HPDE6-E6E7 (cell line): ENCODE results near the gene KCNAB1.

Source experiments
- DNase-seq: peaks from one replicate; pipeline ENCODE4 v3.0.0; 2011; ENCODE audit warnings: missing footprints; ENCODE audit errors: extremely low spot score

KCNAB1 gene

DNA sequence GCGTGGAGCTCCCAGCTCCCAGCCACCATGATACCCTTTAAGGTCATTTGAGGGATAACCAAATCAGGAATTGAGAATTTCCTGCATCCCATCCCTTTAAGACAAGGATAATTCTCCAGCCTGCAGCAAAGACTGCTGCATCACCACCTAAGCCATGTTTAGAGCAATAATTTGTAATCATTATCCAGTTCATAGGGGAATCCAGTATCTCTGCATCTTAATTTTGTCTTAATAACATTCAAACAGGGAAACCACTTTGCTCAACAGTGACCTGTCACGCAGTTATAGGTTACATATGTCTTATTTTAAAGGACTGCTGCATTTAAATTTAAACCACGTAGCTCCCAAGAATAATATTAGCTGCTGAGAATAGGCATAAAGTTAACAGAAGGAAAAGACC is 246.2 kb downstream of the KCNAB1 start:
- no peak for DNase-seq

DNA sequence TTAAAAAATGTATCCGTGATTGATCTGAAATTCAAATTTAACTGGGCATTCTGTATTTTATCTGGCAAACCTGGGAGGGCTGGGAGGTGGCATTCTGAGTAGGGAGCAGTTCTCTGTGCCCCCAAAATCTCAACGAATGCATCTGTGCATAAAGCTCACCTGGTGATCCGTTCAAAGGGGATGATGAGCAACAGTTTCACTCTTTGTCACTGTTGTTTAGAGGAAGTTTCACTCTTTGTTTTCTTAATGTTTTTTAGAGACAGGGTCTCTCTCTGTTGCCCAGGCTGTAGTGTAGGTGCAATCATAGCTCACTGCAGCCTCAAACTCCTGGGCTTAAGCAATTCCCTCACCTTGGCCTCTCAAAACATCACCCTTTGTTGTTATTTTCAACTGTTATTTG is 247.8 kb downstream of the KCNAB1 start:
- DNase-seq: no peak

DNA sequence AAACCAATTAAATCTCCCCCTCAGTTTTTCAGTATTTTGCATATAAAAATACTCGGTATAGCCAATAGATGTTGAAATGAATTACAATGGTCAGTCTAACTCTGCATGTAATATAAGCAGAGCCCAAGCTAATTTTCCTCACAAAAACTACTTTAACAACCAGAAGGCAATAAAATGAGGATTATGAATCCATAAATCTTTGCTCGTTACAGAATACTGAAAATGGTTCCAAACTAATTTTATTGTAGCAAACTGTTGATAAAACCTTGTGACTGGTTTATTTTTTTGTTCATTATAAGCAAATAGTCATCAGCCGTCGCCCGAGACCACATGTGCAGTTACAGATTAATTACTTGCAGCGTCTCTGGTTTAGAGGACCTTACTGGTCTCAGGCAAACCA is 251.3 kb downstream of the KCNAB1 start:
- DNase-seq: no peak

DNA sequence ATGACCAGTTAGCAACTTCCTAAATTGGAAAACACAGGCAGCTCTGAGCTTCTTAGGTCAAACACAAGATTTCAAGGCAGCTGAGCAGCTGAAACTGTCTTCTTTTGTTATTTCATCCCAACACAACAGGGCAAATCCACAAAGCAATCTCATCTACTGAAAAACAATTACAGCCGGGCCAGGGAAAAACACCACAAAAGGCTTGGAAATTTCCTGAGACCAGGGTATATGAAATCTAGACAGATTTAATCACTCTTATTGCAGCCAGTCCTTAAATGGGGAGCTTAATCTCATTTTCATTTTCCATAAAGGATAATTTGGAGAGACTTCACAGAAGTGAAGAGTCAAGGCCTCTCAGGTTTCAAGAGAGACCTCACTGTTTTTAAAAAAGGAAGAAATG is 252.7 kb downstream of the KCNAB1 start:
- no peak for DNase-seq

DNA sequence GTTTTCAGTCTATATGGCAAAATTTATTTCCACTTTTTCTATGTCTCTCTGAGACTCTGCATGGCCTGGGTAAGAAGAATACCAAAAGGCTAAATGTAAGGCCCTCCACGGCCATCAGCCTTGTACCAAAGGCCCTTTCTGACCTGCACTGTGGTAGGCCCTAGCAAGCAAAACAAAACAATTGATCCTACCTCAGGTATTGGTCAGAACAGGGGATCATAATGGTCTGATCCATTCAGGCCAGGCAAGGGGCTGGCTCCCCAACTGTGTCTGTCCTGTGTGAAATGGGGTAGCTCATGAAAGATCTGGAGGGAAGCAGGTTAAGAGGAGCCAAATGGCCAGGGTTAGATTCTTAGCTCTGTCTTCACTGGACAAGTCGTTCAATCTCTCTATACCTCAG is 253.3 kb downstream of the KCNAB1 start:
- no peak for DNase-seq

DNA sequence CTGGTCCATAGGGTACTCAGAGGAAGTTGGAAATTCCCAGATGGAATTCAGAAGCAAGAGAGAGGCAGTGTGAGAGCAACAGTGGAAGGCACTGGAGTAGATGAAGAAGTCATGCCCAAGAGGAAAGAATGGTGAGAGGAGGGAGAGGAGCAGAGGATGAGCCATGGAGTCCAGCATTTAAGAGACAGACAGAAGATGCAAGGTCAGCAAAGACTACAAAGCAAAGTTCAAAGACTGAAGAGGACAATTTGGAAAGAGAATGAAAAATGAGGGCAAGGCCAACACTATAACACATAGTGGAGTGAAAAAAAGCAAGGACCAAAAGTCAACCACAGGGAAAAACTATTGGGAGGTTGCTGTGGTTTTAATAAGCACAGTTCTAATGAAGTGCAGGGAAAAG is 255.8 kb downstream of the KCNAB1 start:
- DNase-seq: no peak

DNA sequence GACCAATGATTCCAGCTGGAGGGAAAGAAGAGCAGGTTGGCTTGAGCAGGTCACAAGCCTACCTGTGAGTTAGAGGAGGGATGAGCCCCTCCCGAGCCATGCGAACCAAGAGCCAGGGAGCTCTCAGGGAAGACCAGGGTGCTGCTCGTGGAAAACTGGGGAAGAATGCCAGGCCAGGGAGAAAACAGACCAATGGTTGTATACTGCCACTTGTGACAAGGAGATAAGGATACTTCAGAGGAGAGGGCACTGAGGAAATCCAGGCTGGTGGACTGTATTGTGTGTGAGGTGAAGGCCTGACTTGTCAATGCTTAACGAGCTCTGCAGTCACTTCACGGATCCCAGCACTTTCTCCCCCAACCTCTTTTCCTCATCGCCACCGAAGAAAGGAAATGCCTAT is 256.9 kb downstream of the KCNAB1 start:
- DNase-seq: no peak

DNA sequence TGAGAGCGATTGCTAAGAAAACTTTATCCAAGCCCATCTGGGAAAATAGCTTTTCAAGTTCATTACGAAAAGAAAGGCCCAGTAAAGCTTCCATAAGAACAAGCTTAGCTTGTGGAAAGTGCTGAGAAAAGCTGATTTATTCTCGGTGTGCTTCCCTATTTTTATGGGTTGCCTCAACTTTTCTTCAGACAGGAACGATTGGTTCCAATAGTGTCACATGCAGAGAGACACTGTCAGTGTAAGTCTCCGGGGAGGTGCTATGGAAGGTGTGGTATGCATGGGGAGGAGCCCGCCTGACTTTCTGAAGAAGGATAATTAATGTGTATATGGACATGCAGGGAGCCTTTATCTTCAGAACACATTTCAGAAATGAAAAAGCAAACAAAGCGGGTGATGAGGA is 257.3 kb downstream of the KCNAB1 start:
- no peak for DNase-seq

DNA sequence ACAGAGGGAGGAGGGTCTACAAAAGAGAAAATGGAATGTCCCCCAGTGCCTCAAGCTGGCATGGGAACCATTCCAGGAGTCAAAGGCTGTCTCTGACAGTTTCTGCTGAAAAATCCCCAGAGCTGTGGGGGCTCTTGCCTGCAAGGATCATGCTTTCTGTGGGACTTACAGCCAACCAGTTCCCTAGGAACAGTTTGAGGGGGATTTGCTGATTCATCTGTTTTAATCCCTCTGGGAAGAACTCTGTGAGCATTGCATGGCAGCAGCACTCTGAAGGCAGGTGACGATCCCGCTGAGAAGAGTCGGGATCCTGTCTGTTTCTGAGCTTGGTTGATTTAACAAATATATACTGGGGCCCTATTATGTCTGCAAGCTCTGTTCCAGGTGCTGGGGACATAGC is 258.5 kb downstream of the KCNAB1 start:
- no peak for DNase-seq

DNA sequence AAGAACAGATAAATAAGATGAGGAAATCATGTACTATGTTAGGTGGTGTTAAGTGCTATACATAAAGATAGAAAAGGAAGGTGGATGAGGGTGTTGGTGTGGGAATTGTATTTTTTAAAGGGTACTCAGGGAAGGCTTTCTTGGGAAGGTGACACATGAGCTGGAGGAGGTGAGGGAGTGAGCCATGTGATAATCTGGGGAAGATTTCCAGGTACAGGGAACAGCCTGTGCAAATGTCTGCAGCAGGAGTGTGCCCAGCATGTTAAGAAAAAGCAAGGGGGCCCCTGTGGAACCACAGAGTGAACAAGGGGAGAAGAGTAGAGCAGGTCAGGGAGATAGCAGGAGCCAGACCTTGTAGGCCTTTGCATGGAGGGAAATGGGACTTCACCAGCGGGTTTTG is 258.9 kb downstream of the KCNAB1 start:
- no peak for DNase-seq

DNA sequence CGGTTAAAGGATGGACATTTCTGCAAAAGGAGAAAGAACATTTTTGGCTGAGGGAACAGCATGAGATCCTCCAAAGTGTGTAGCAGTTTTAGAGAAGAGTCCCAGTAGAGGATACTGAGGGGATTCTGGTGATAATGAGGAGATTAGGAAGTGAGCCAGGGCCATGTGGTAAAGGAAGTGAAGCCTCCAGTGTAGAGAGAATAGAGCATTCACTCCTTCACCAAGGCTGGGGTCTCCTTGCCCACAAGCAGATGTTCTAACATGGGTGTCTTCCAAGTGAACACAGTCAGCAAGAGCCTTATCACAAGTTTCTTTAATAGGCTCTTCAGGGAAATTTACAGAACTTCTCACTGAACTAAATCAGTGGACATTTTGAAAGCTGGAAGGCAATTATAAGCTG is 260.9 kb downstream of the KCNAB1 start:
- DNase-seq: no peak

DNA sequence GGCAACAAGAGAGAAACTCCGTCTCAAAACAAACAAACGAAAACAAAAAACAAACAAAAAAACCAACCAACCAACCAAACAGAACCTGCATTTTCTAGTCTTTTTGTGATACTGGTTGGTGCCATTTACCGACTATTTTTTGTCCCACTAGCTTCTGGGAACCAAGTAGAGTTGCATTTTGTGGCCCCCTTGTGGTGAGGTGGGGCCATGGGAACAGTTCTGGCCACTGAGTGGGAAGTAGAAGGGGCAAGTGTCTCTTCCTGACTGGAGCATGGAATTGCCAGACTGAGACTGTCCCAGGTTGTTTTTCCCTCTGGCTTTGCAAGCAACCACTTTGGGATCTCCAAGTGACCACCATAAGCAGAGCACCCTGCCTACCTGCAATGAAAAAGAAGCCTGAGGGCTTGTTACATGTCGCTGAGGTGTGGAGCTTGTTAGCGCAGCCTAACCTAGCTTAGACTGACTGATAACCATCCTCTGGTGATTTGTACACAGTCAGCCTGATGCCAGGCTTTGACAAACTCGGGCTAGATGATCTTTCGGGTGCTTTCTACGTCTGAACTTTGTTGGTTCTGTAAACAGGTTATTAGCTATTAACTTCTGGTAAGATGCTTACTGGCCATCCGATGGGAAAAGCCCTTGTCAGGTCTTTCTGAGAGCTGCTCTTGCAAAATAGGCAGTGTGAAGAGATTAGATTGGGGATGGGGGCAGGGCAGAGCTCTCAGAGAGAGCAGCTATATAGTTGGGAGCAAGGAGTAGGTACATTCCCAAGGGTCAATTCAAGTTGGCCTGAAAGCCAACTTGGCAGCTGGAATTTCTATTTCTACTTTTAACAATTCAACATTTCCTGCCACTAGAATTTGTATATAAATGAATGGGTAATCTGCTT is 262.3 kb downstream of the KCNAB1 start:
- peak; percentile 42 for DNase-seq

DNA sequence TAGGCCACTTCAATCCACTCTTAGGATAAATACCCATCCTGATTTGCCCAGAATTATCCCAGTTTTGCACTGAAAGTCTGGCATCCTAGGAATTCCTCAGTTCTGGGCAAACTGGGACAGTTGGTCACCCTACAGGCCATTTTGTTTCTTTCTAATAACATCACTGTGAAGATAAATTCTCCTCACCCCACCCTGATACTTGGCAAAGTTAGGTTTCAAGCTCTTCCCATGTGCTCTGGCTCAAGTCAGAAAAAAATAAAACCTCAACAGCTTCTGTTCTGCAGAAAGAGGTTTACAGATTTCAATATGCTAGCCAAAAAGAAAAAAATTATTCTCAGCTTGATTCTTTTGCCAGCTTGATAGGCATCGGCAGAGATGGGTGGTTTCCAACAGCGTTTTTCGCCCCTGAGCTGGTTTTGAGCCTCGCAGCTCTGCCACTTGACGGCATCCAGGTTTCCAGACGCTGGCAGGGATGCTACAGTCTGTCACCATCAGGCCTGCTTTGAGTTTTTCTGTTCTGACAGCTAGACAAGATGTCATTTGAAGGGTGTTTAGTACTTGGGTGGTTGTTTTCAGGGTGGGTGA is 263.2 kb downstream of the KCNAB1 start:
- no peak for DNase-seq

DNA sequence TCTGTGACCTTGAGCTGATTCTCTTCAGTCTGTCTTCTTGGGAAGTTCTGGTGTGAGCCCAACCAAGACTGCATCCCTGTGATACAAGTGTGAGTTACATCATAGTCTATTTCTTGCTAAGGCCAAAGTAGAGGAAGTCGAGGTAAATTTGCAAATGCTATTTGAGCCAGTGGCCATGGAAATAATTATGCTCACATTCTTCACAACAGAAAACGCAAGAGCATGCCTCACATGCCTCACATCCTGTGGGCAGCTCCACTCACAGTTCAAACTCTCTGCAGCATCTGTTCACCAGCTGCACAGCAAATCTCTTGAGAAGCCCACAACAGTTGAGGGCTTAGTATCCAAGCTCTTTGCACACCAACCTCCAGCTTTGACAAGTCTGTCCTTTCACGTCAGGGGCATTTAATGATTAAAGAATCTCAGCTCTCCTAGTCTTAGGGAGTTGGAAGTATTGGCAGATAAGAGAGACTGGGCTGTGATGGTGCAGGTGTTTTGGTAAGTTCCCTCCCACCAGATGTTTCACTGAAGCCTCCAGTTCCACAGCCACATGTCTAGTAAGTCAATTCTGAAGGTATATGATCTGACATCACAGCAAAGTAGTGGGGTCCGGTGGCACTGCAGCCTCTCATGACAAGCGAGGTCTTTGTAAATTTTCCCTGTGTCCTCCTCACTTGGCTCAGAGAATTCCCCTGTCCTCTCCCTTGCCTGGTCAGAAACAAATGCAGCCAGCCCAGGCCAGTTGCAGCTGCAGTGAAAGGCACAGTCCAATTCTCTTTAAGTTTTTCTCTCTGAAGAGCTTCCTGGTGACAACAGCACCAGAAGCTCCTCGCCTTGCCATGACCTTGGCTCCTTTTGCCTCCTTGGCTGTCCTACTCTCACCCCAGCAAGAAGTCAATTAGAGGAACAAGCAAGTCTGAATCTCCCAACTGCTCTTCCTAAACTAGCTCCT is 268.4 kb downstream of the KCNAB1 start:
- DNase-seq: no peak

DNA sequence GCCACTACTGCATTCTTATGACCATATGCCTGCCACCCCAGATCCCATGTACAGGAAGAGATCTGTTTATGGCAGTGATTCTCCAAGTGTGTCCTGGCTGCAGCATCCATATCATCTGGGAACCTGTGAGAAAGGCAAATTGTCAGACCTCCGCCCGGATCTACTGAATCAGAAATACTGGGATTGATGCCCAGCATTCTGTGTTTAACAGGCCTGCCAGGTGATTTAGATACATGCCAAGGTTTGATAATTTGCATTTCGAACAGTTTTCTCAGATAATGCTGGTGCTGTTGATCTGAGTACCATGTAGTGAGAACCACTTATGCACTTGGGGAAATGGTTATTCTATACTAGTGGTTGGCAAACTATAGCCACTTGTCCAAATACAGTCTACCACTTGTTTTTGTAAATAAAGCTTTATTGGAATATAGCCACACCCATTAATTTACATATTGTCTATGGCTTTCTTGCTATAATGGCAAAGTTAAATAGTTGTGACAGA is 269.1 kb downstream of the KCNAB1 start:
- DNase-seq: no peak

DNA sequence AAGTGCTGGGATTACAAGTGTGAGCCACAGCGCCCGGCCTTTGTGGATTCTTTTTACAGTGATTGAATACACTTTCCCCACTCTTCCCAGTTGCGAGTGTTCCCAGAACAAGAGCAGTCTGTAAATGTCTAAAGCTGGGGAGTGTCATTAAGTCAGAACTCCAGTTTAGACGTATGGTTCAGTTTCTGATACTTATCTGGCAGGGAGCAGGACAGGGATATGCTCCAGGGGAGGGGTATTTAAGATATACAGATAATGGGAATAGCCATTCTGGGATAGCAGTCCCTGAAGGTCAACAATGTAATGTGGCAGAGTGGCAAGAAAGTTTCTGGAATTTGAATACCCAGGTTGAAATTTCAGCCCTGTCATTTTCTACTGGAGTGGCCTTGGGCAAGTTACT is 270.5 kb downstream of the KCNAB1 start:
- no peak for DNase-seq

DNA sequence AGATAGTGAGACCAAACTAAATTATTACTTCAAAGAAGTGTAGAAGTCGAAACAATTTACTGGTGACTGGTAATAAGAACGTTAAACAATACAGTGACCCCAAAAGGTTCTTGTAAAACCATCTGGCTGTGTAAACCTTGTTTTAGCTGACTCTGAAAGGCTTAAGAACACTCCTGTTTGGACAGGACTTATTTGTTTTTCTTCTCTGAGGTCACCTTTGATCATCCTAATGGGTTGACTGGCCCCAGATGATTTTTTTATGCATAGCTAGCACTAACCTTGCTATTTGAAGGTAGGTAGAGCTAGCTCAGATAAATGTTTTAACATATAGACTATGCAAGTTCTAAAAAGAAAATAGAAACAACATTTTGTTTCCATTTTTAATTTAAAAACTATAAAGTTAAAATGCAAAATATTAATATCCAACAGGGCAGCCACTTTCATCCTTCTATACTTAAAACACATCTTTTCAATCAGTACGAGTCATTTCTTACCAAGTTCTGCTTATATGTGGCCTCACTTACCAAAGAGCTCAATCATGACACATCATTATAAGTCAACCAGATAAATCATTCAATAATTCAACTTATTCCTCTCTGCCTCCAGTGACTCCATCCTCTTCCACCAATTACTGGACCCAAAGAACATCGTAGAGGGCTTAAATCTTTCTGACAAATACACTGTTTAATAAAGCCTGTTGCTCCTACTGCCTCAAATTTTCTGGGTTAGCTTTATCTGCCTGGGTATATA is 275.8 kb downstream of the KCNAB1 start:
- no peak for DNase-seq

DNA sequence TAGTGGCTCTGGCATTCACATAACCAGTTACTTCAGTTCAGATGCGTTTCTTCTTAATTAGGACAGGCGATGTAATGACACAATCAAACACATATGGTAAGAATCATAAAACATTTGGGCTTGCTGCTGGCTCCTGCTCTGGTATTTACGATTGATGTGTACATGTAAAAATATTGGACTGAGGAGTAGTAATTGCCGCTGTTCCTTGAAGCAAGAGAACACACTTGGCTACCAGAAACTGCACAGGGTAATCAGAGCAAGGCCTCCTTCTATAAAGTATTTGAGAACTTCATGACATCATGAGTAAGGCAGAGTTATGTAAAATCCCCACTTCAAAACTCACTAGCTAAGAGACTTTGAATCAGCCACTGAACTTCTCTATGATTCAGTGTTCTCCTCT is 276.5 kb downstream of the KCNAB1 start:
- no peak for DNase-seq

DNA sequence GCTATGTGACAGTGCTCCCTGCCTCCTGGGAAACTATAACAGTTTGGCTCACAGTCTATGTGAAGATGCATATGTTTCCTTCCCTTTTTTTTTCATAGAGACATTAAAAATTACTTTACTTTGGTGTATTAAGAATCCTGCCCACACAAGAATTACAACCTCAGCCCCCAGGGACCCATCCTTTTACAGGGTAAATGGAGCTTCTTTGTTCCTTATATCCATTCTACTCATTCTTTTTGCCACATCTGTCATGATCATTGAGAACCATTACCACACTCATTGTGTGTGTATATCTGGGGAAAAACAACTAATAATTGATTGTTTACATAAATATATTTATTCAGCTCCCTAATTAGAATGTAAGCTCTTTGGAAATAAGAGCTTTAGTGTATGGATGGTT is 277.2 kb downstream of the KCNAB1 start:
- DNase-seq: no peak

DNA sequence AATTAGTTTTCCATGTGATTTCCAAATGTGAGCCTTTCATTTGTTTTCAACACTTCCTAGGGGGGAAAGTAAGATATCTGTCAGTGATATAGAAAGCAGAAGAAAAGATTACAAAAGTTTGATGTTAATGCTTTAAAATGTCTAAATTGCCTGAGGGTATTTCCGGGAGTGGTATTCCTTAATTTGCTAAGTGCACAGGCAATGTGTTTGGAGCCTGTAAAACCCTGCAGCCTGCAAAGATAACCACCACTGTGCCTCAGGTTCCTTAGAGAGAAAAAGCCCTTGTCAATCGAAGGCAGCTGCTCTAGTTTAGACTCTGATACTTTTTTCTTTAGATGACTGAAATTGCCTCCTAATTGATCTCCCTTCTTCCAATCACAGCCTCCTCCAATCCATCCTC is 279.7 kb downstream of the KCNAB1 start:
- DNase-seq: no peak

DNA sequence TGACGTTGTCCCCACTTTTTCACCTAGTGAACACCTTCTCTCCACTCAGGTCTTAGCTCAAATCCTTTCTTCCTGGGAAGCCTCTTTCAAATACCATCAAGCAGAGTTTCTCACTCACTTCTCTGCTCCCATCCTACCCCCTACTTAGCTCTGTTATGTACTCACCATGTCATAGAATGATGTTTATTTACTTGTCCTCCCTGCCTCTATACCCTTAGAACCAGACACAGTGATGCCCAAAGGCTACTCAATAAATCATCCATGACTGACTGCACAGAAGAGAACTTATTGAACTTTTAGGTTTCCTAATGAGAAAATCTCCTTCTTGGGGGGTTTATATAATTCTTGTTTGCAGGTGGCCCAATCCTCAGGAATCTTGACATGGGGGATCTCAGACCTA is 280.4 kb downstream of the KCNAB1 start:
- no peak for DNase-seq

DNA sequence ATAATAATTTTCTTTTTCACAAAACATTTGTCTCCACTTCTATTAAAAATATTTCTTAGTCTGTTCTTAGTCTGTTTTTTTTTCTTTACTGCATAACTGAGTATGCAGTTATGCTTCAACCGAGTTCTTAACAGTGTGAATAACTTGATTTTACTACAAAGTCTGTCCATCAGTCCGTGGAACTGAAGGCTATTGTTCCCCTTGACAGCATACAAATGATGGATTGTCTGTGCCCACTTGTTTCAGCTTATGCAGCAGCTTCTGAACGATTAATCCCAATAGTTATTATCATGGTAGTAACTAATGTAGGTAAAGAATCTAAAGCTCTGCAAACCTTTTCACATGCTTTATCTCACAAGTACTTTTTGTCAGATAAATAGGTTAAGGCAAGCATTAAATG is 283.8 kb downstream of the KCNAB1 start:
- no peak for DNase-seq
